Mesendoderm (in vitro differentiated cells): ENCODE data around the gene RSPH4A.
A peak's percentile ranks its signal among the peaks of the same experiment; 100 is the strongest.
"Not testable (repeated sequence)": the region's sequence is repeated elsewhere in the genome, so short reads cannot be mapped to it uniquely, and the experiment has no call there.

Experiments
- DNase-seq: peaks from one replicate; pipeline ENCODE4 v3.0.0; 2013
- H2AK5ac ChIP-seq: 2 replicates; pipeline ENCODE4 v1.6.1; 2013; ENCODE audit warnings: low read length, inconsistent platforms
- H2BK120ac ChIP-seq: 2 replicates; pipeline ENCODE4 v1.6.1; 2013; ENCODE audit warnings: low read depth, mild to moderate bottlenecking, low read length, moderate library complexity, mixed read lengths
- H2BK15ac ChIP-seq: replicated peaks from 2 replicates; pipeline ENCODE4 v1.6.1; 2013; ENCODE audit warnings: low read depth, mild to moderate bottlenecking, moderate library complexity
- H2BK5ac ChIP-seq: 2 replicates; pipeline ENCODE4 v1.6.1; 2013; ENCODE audit warnings: low read length, inconsistent platforms
- H3K18ac ChIP-seq: 2 replicates; pipeline ENCODE4 v1.6.1; 2013; ENCODE audit warnings: mild to moderate bottlenecking, low read length, mixed read lengths
- H3K23ac ChIP-seq: one replicate; pipeline ENCODE4 v1.6.1; 2013; ENCODE audit warnings: low read length
- H3K27ac ChIP-seq: 2 replicates; pipeline ENCODE4 v1.5.1; 2013; ENCODE audit warnings: low read depth, mild to moderate bottlenecking, inconsistent platforms, low read length, moderate library complexity
- H3K27me3 ChIP-seq: 2 replicates; pipeline ENCODE4 v1.6.1; 2013; ENCODE audit warnings: low read length, control low read depth, mild to moderate bottlenecking, inconsistent platforms; ENCODE audit not compliant: insufficient read depth, poor library complexity
- H3K36me3 ChIP-seq: 2 replicates; pipeline ENCODE4 v1.6.1; 2013; ENCODE audit warnings: low read length, inconsistent platforms; ENCODE audit not compliant: control insufficient read depth, insufficient read depth
- H3K4ac ChIP-seq: one replicate; pipeline ENCODE4 v1.6.1; 2013; ENCODE audit warnings: low read depth, mild to moderate bottlenecking, low read length, moderate library complexity
- H3K4me1 ChIP-seq: 2 replicates; pipeline ENCODE4 v1.6.1; 2013; ENCODE audit warnings: low read depth, low read length, inconsistent platforms; ENCODE audit not compliant: control insufficient read depth
- H3K4me2 ChIP-seq: 2 replicates; pipeline ENCODE4 v1.6.1; 2013; ENCODE audit warnings: low read length
- H3K4me3 ChIP-seq: 2 replicates; pipeline ENCODE4 v1.5.1; 2013; ENCODE audit warnings: mild to moderate bottlenecking, low read length
- H3K56ac ChIP-seq: one replicate; pipeline ENCODE4 v1.6.1; 2013; ENCODE audit warnings: low read length
- H3K79me1 ChIP-seq: 2 replicates; pipeline ENCODE4 v1.6.1; 2013; ENCODE audit warnings: low read length, inconsistent platforms
- H3K79me2 ChIP-seq: 2 replicates; pipeline ENCODE4 v1.6.1; 2013; ENCODE audit warnings: mild to moderate bottlenecking, low read length; ENCODE audit not compliant: control insufficient read depth, insufficient read depth
- H3K9ac ChIP-seq: 2 replicates; pipeline ENCODE4 v1.6.1; 2013; ENCODE audit warnings: low read length, inconsistent platforms
- H4K5ac ChIP-seq: one replicate; pipeline ENCODE4 v1.6.1; 2013; ENCODE audit warnings: low read length
- H4K8ac ChIP-seq: one replicate; pipeline ENCODE4 v1.6.1; 2013; ENCODE audit warnings: low read depth, mild to moderate bottlenecking, control low read depth, low read length, moderate library complexity
- WGBS: extraction: QIAGEN DNeasy Blood & Tissue Kit; methylation state at CpG from one replicate; pipeline ENCODE4 v1.1.7; 2013; ENCODE audit warnings: low lambda C conversion rate, missing lambda C conversion rate; ENCODE audit not compliant: insufficient coverage; ENCODE audit errors: extremely low coverage; 5-methylcytosine and 5-hydroxymethylcytosine counted together

Gene RSPH4A

GRCh38 chr6:116662202-116662601, 45.9 kb downstream of the RSPH4A start:
- Histone ChIP-seq H3K18ac (no peak overlapping the region), H4K5ac (no peak overlapping the region), H3K4me1 (no peaks in the 10 kb centered on the region), H3K27me3 (no peaks in the 10 kb centered on the region), H3K56ac (no peak overlapping the region), H3K36me3 (no peaks in the 10 kb centered on the region), H3K4me2 (no peak overlapping the region), H3K23ac (no peak overlapping the region), H3K9ac (no peak overlapping the region), H3K79me2 (peaks cover 17% of the 10 kb centered on the region), H2BK5ac (no peak overlapping the region), H4K8ac (no peak overlapping the region), H2AK5ac (no peak overlapping the region), H3K4ac (no peak overlapping the region), H3K79me1 (peaks cover 9% of the 10 kb centered on the region), H3K4me3 (no peak overlapping the region), H2BK120ac (no peak overlapping the region), H2BK15ac (no peak overlapping the region), H3K27ac (no peak overlapping the region)
- peak; percentile 11 for DNase-seq
- WGBS = no CpG with 5 or more reads among the region's 1 CpG

- Histone ChIP-seq H3K36me3 (no peaks in the 10 kb centered on the region), H3K23ac (no peak overlapping the region), H3K27ac (no peak overlapping the region), H3K27me3 (no peaks in the 10 kb centered on the region), H3K9ac (no peak overlapping the region), H3K56ac (no peak overlapping the region), H3K18ac (no peak overlapping the region), H2BK15ac (no peak overlapping the region), H2BK120ac (no peak overlapping the region), H3K4me3 (no peak overlapping the region), H2BK5ac (no peak overlapping the region), H2AK5ac (no peak overlapping the region), H3K4me1 (no peaks in the 10 kb centered on the region), H3K4ac (no peak overlapping the region), H3K79me1 (peaks cover 9% of the 10 kb centered on the region), H4K5ac (no peak overlapping the region), H3K79me2 (peaks cover 22% of the 10 kb centered on the region), H3K4me2 (no peak overlapping the region), H4K8ac (no peak overlapping the region)
- DNase-seq = no peak
- WGBS = no CpG with 5 or more reads among the region's 3 CpGs
Measured at GRCh38 chr6:116663308-116663707, 47.0 kb downstream of the RSPH4A start.

GRCh38 chr6:116664169-116664568, 47.9 kb downstream of the RSPH4A start:
- not testable (repeated sequence) for H4K5ac ChIP-seq, H3K23ac ChIP-seq, H3K27me3 ChIP-seq, H2BK5ac ChIP-seq, H3K79me1 ChIP-seq, H3K4ac ChIP-seq, H3K4me3 ChIP-seq, H2AK5ac ChIP-seq, H3K9ac ChIP-seq, H2BK120ac ChIP-seq, H3K4me1 ChIP-seq, H3K18ac ChIP-seq, H3K36me3 ChIP-seq, H2BK15ac ChIP-seq, DNase-seq, H3K56ac ChIP-seq, H3K27ac ChIP-seq, H3K4me2 ChIP-seq, H4K8ac ChIP-seq
- peaks cover 23% of the 10 kb centered on the region for H3K79me2 ChIP-seq
- WGBS = no CpG with 5 or more reads among the region's 2 CpGs

- H3K9ac ChIP-seq = no peak overlapping the region
- H3K27ac ChIP-seq = no peak overlapping the region
- WGBS = no CpG with 5 or more reads among the region's 7 CpGs
- H3K4me1 ChIP-seq = no peaks in the 10 kb centered on the region
- H4K5ac ChIP-seq = no peak overlapping the region
- H3K4ac ChIP-seq = no peak overlapping the region
- H2BK15ac ChIP-seq = no peak overlapping the region
- no peaks in the 10 kb centered on the region for H3K27me3 ChIP-seq
- no peaks in the 10 kb centered on the region for H3K36me3 ChIP-seq
- no peak overlapping the region for H4K8ac ChIP-seq
- peaks cover 23% of the 10 kb centered on the region for H3K79me2 ChIP-seq
- no peak overlapping the region for H3K4me3 ChIP-seq
- no peak overlapping the region for H3K4me2 ChIP-seq
- peaks cover 7% of the 10 kb centered on the region for H3K79me1 ChIP-seq
- no peak overlapping the region for H3K56ac ChIP-seq
- H3K18ac ChIP-seq = no peak overlapping the region
- no peak overlapping the region for H2BK120ac ChIP-seq
- no peak overlapping the region for H2AK5ac ChIP-seq
- no peak overlapping the region for H3K23ac ChIP-seq
- no peak overlapping the region for H2BK5ac ChIP-seq
- no peak for DNase-seq
Measured at GRCh38 chr6:116665464-116665863, 49.2 kb downstream of the RSPH4A start.

DNA sequence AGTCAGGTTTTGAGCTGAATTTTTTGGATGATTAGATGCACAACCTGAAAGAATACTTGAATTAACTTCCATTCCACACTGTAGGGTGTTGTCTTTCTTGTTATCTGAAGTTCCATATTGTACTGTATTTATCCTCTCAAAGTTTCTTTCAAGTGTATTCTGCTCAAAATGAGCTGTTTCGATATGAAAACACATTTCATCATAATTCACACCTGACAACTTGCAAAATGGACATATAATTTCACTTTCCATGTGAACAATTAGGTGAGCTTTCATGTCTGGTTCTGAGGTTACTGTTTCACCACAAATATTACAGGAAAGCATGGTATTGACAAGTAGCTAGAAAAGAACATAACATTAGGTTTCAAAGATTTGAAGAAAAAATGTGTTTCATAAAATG, 50.6 kb downstream of the RSPH4A start:
- H3K27ac ChIP-seq = no peak overlapping the region
- H3K79me2 ChIP-seq = peaks cover 20% of the 10 kb centered on the region
- H2BK15ac ChIP-seq = no peak overlapping the region
- DNase-seq = no peak
- no peak overlapping the region for H2BK120ac ChIP-seq
- no peaks in the 10 kb centered on the region for H3K36me3 ChIP-seq
- no peak overlapping the region for H3K56ac ChIP-seq
- WGBS = no CpG with 5 or more reads among the region's 1 CpG
- H3K27me3 ChIP-seq = no peaks in the 10 kb centered on the region
- no peak overlapping the region for H3K4me3 ChIP-seq
- no peak overlapping the region for H2AK5ac ChIP-seq
- H4K5ac ChIP-seq = no peak overlapping the region
- no peak overlapping the region for H4K8ac ChIP-seq
- H3K4me2 ChIP-seq = no peak overlapping the region
- H3K9ac ChIP-seq = no peak overlapping the region
- H3K18ac ChIP-seq = no peak overlapping the region
- H2BK5ac ChIP-seq = no peak overlapping the region
- H3K79me1 ChIP-seq = peaks cover 5% of the 10 kb centered on the region
- H3K4me1 ChIP-seq = no peaks in the 10 kb centered on the region
- no peak overlapping the region for H3K23ac ChIP-seq
- H3K4ac ChIP-seq = no peak overlapping the region

DNA sequence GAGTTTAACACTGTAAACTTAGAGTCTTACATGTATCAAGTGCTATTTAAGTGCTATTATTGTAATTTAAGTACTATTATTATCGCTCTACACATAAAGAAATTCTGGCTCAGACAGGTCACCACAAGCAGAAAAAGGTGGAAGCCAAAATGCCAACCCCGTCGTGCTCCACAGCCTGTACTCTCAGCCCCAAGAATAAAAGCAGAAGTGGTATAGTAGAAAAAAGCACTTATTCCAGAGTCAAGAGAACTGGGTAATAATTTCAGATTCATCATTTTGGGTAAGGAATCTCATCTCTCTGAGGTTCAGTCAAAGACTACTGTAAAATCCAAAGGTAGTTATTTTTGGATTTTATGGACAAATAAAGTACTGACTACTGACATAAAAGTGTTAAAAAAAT, 51.3 kb downstream of the RSPH4A start:
- Histone ChIP-seq H3K4me1 (no peaks in the 10 kb centered on the region), H3K9ac (peak overlapping the region; percentile 45), H3K79me1 (peaks cover 2% of the 10 kb centered on the region), H4K8ac (no peak overlapping the region), H2BK120ac (no peak overlapping the region), H3K23ac (no peak overlapping the region), H2BK15ac (no peak overlapping the region), H3K18ac (no peak overlapping the region), H3K27me3 (no peaks in the 10 kb centered on the region), H3K4ac (no peak overlapping the region), H3K4me2 (peak overlapping the region; percentile 33), H3K79me2 (peaks cover 18% of the 10 kb centered on the region), H3K27ac (no peak overlapping the region), H3K36me3 (no peaks in the 10 kb centered on the region), H4K5ac (no peak overlapping the region), H3K56ac (no peak overlapping the region), H2BK5ac (no peak overlapping the region), H2AK5ac (no peak overlapping the region), H3K4me3 (no peak overlapping the region)
- DNase-seq = no peak
- WGBS = no CpG with 5 or more reads among the region's 3 CpGs
